Measurements from ENCODE around the gene PDCD5. TPM values are rescaled to one million over a fixed set of nuclear protein-coding genes. Genes with fewer than 3 reads are reported as not detected.

The PDCD5 gene
- total RNA-seq, 1 experiment from 2014 or later = 246 TPM

- CTCF ChIA-PET = no interaction called here
- no peaks in the 10 kb centered on the region for H3K4me1 ChIP-seq (ENCODE audit: control insufficient read depth, insufficient read depth, low read length)
- no peak for TF ChIP-seq POLR2AphosphoS5 (IDR thresholded peaks at IDR 0.05; ENCODE audit: low read depth, low read length)
- TF ChIP-seq REST (IDR thresholded peaks at IDR 0.05; ENCODE audit: insufficient read depth in 1 of 2, low read depth in 2 of 2, low read length in 1 of 2) = no peak
- TF ChIP-seq TCF7L2 (IDR thresholded peaks at IDR 0.05; ENCODE audit: low read depth, low read length) = no peak
- TF ChIP-seq SIN3A (IDR thresholded peaks at IDR 0.05; ENCODE audit: borderline replicate concordance, insufficient read depth, low read depth, low read length) = no peak
- TF ChIP-seq CTCF (IDR thresholded peaks at IDR 0.05) = no peak
- no peaks in the 10 kb centered on the region for H3K9me3 ChIP-seq (ENCODE audit: control insufficient read depth, insufficient read depth, low read depth, low read length)
- peaks cover 3% of the 10 kb centered on the region; the same call in 1 of the 2 replicates for H3K36me3 ChIP-seq (ENCODE audit: control insufficient read depth, insufficient read depth, low read length)
- ATAC-seq = no peak
- no peak overlapping the region for H3K27ac ChIP-seq (ENCODE audit: low read length)
- POLR2A ChIA-PET = no interaction called here
- BruUV-seq (replicated peaks) = no TSS peak
- intact Hi-C loops (cut with micrococcal nuclease; ENCODE audit: unreplicated experiment) (no loop called here), in situ Hi-C loops (cut with HindIII; ENCODE audit: low pct_unique_long_range_greater_than_20kb, low sequenced_read_pairs) (no loop called here)
- DNase-seq (ENCODE audit: low read depth, low spot score) = no peak
- no peaks in the 10 kb centered on the region for H3K27me3 ChIP-seq (ENCODE audit: control insufficient read depth, insufficient read depth, low read length)
- H3K4me3 ChIP-seq (ENCODE audit: low read depth in 2 of 2, low read length in 2 of 2) = no peak overlapping the region
Observed at GRCh38 chr19:32613008-32613407, 32.0 kb downstream of the PDCD5 start.

- BruUV-seq (replicated peaks) = no TSS peak
- intact Hi-C loops (cut with micrococcal nuclease; ENCODE audit: unreplicated experiment) (no loop called here), in situ Hi-C loops (cut with HindIII; ENCODE audit: low pct_unique_long_range_greater_than_20kb, low sequenced_read_pairs) (no loop called here)
- Histone ChIP-seq H3K27me3 (ENCODE audit: control insufficient read depth, insufficient read depth, low read length) (no peaks in the 10 kb centered on the region), H3K4me3 (ENCODE audit: low read depth in 2 of 2, low read length in 2 of 2) (no peak overlapping the region), H3K36me3 (ENCODE audit: control insufficient read depth, insufficient read depth, low read length) (peaks cover 3% of the 10 kb centered on the region; the same call in 1 of the 2 replicates), H3K4me1 (ENCODE audit: control insufficient read depth, insufficient read depth, low read length) (no peaks in the 10 kb centered on the region), H3K9me3 (ENCODE audit: control insufficient read depth, insufficient read depth, low read depth, low read length) (no peaks in the 10 kb centered on the region), H3K27ac (ENCODE audit: low read length) (no peak overlapping the region)
- no peak for ATAC-seq
- no peak for DNase-seq (ENCODE audit: low read depth, low spot score)
- CTCF ChIA-PET = no interaction called here
- TF ChIP-seq REST (IDR thresholded peaks at IDR 0.05; ENCODE audit: insufficient read depth in 1 of 2, low read depth in 2 of 2, low read length in 1 of 2) = no peak
- no peak for TF ChIP-seq SIN3A (IDR thresholded peaks at IDR 0.05; ENCODE audit: borderline replicate concordance, insufficient read depth, low read depth, low read length)
- TF ChIP-seq CTCF (IDR thresholded peaks at IDR 0.05) = no peak
- TF ChIP-seq POLR2AphosphoS5 (IDR thresholded peaks at IDR 0.05; ENCODE audit: low read depth, low read length) = no peak
- TF ChIP-seq TCF7L2 (IDR thresholded peaks at IDR 0.05; ENCODE audit: low read depth, low read length) = no peak
- POLR2A ChIA-PET = no interaction called here
Observed at GRCh38 chr19:32614916-32615315, 33.9 kb downstream of the PDCD5 start.
